HepG2 (cell line): Measurements from ENCODE around the gene GPR42. TPM values are rescaled to one million over a fixed set of nuclear protein-coding genes. Genes with fewer than 3 reads are reported as not detected.

Experiments used
- ARID3A ChIP-seq: IDR thresholded peaks from 2 replicates; pipeline ENCODE4 v1.6.1; 2012; ENCODE audit warnings: low read depth, low read length, improper control_type of control experiment
- CBX1 ChIP-seq: IDR thresholded peaks from one replicate; pipeline ENCODE4 v1.6.1; 2016; ENCODE audit warnings: antibody characterized with exemption, low read depth
- CREB1 ChIP-seq, 2 experiments: fragments of 450-650 bp in 1 of 2; IDR thresholded peaks; 2 replicates each; pipeline ENCODE4 v1.6.1; 2016 to 2017; ENCODE audit warnings: control low read depth in 1 of 2, mild to moderate bottlenecking in 1 of 2, missing compliant biosample characterization in 1 of 2, missing genetic modification characterization in 1 of 2
- CTCF ChIP-seq: sonication (generic); formaldehyde crosslinking; IDR thresholded peaks from 2 replicates; pipeline ENCODE4 v1.5.0; 2020; ENCODE audit warnings: mild to moderate bottlenecking, missing genetic modification reagents, moderate library complexity
- ELF3 ChIP-seq: IDR thresholded peaks from 2 replicates; pipeline ENCODE4 v1.6.1; 2016; ENCODE audit warnings: missing genetic modification reagents, missing compliant biosample characterization
- FOSL2 ChIP-seq: sonication (generic); formaldehyde crosslinking; IDR thresholded peaks from 2 replicates; pipeline ENCODE4 v1.4.0; 2020; ENCODE audit warnings: missing genetic modification reagents
- HNRNPLL ChIP-seq: fragments of 200-400 bp; formaldehyde crosslinking; IDR thresholded peaks from 2 replicates; pipeline ENCODE4 v1.6.1; 2017; ENCODE audit warnings: mild to moderate bottlenecking, low read depth, low read length; ENCODE audit not compliant: poor library complexity, severe bottlenecking
- MEF2D ChIP-seq: sonication (generic); formaldehyde crosslinking; IDR thresholded peaks from 2 replicates; pipeline ENCODE4 v1.5.1; 2020; ENCODE audit warnings: mild to moderate bottlenecking, missing genetic modification reagents
- MYC ChIP-seq: sonication (generic); formaldehyde crosslinking; IDR thresholded peaks from 2 replicates; pipeline ENCODE4 v1.9.0; 2021; ENCODE audit warnings: missing genetic modification reagents, borderline replicate concordance
- NR2F6 ChIP-seq, 2 experiments: IDR thresholded peaks; 2 replicates each; pipeline ENCODE4 v1.6.1; 2016; ENCODE audit warnings: antibody characterized with exemption in 1 of 2, mild to moderate bottlenecking in 1 of 2
- PATZ1 ChIP-seq: sonication (generic); formaldehyde crosslinking; IDR thresholded peaks from 2 replicates; pipeline ENCODE4 v1.4.0; 2020; ENCODE audit warnings: missing genetic modification reagents
- PAXIP1 ChIP-seq: sonication (generic); formaldehyde crosslinking; conservative IDR thresholded peaks from 2 replicates; pipeline ENCODE4 v1.4.0; 2020; ENCODE audit warnings: mild to moderate bottlenecking, missing genetic modification reagents, moderate library complexity
- SMYD3 ChIP-seq: sonication (generic); formaldehyde crosslinking; IDR thresholded peaks from 2 replicates; pipeline ENCODE4 v1.8.1; 2023; ENCODE audit warnings: mild to moderate bottlenecking, missing genetic modification reagents
- THYN1 ChIP-seq: sonication (generic); formaldehyde crosslinking; IDR thresholded peaks from 2 replicates; pipeline ENCODE4 v1.8.1; 2023; ENCODE audit warnings: low read depth, mild to moderate bottlenecking, moderate library complexity, missing genetic modification reagents, borderline replicate concordance
- ZKSCAN1 ChIP-seq: fragments of 150-350 bp; IDR thresholded peaks from 2 replicates; pipeline ENCODE4 v1.6.1; 2014; ENCODE audit warnings: low read length
- ZNF691 ChIP-seq: sonication (generic); formaldehyde crosslinking; IDR thresholded peaks from 2 replicates; pipeline ENCODE4 v1.4.0; 2020; ENCODE audit warnings: missing genetic modification reagents, low read depth, mild to moderate bottlenecking, borderline replicate concordance
- ZNF7 ChIP-seq: IDR thresholded peaks from 2 replicates; pipeline ENCODE4 v1.6.1; 2016; ENCODE audit warnings: missing biosample characterization, missing genetic modification reagents
- ZNF720 ChIP-seq: sonication (generic); formaldehyde crosslinking; IDR thresholded peaks from 2 replicates; pipeline ENCODE4 v1.4.0; 2020; ENCODE audit warnings: missing genetic modification reagents
- polyA plus RNA-seq, 8 experiments: library from polyadenylated mRNA; depleted of rRNA in 3 of 8; stranded (reverse) in 7 of 8; unstranded in 1 of 8; fragments of >200 nt; fragmentation: Illumina TruSeq in 4 of 8; extraction: Trizol in 4 of 8; gene quantifications; 2 replicates each; pipeline versions ENCODE4 v1.2.1 to v1.2.3, GENCODE V29; 2011 to 2016; ENCODE audit warnings: low read depth in 4 of 8, missing spikeins in 1 of 8, mixed read lengths in 1 of 8; ENCODE audit not compliant: insufficient read depth in 1 of 8
- total RNA-seq, 5 experiments: library from RNA; depleted of rRNA; stranded (reverse); fragments of >200 nt; fragmentation: Illumina TruSeq; extraction: Trizol; gene quantifications; 2 replicates each; pipeline ENCODE4 v1.2.3, GENCODE V29; 2016; ENCODE audit warnings: low read depth in 1 of 5

The GPR42 gene
- total and polyA plus RNA-seq, 2 of the 13 experiments (the other 11 are each of a cell fraction or from before 2014, with no cell fraction given) = not detected

GRCh38 chr19:35352448-35353304, 18.2 kb upstream of the GPR42 start (continued):
- TF ChIP-seq MYC (CRISPR knock-in tag) (0 out of 2 replicates have a peak, but pooled peaks have one; percentile 38), PATZ1 (peak; percentile 44), SMYD3 (CRISPR knock-in tag) (peak; percentile 58; the same call in 1 of the 2 replicates), CTCF (CRISPR knock-in tag) (peak; percentile 97), FOSL2 (CRISPR knock-in tag) (peak; percentile 46; the same call in 1 of the 2 replicates), ZNF720 (CRISPR knock-in tag) (no peak), HNRNPLL (no peak), ELF3 (CRISPR knock-in tag) (peak; percentile 52; the same call in 1 of the 2 replicates), ZNF7 (no peak), NR2F6 (IDR thresholded peaks at IDR 0.05) (peak; percentile 17; the same call in 1 of the 2 replicates), NR2F6 (CRISPR knock-in tag; IDR thresholded peaks at IDR 0.05) (no peak), PAXIP1 (CRISPR knock-in tag) (no peak; the same call in 1 of the 2 replicates), ZNF691 (0 out of 2 replicates have a peak, but pooled peaks have one; percentile 68), CBX1 (no peak), CREB1 (IDR thresholded peaks at IDR 0.05) (0 out of 2 replicates have a peak, but pooled peaks have one; percentile 10), CREB1 (CRISPR knock-in tag; IDR thresholded peaks at IDR 0.05) (no peak), ZKSCAN1 (peak; percentile 43; the same call in 1 of the 2 replicates), MEF2D (CRISPR knock-in tag) (0 out of 2 replicates have a peak, but pooled peaks have one; percentile 28), THYN1 (CRISPR knock-in tag) (no peak), ARID3A (no peak)
